HCT116 (cell line): ENCODE data around the gene GNL2. TPM values are rescaled to one million over a fixed set of nuclear protein-coding genes. Genes with fewer than 3 reads are reported as not detected.

Experiments used
- ATAC-seq: fragments of 200-7000 bp; cut with Tn5 transposase; 2 replicates; pipeline ENCODE4 v1.9.1; 2020; ENCODE audit warnings: mild to moderate bottlenecking, moderate library complexity
- BruUV-seq: library from RNA; stranded (reverse); fragments of 400-500 nt; replicated peaks from 2 replicates; lab custom pipeline; 2021; lab: Mats Ljungman, UMichigan
- CTCF ChIA-PET: fragments of 300-600 bp; sonication (Branson Sonifier 250); formaldehyde crosslinking; loops from one replicate; lab custom pipeline; 2021; ENCODE audit warnings: antibody characterized with exemption; lab: Charles Lee
- POLR2A ChIA-PET: fragments of 300-600, 350-600 bp; sonication (Branson Sonifier 250); formaldehyde crosslinking; loops from one replicate; lab custom pipeline; 2021; ENCODE audit warnings: antibody characterized with exemption; lab: Charles Lee
- RAD21 ChIA-PET, 2 experiments: fragments of 300-600 bp; sonication (Branson Sonifier 250); formaldehyde crosslinking; loops; one replicate each; lab custom pipeline; 2023; ENCODE audit warnings: low total read pairs in 2 of 2; ENCODE audit not compliant: uncharacterized antibody in 2 of 2, unreplicated experiment in 2 of 2, low non-redundant PET in 1 of 2; lab: Charles Lee
- DNase-seq: peaks from one replicate; pipeline ENCODE4 v3.0.0-alpha.2; 2010; ENCODE audit warnings: low read depth, low spot score
- H2AFZ ChIP-seq: fragments of 200-600 bp; shearing (Covaris generic), sonication (generic); 2 replicates; pipeline ENCODE4 v1.6.1; 2017; ENCODE audit warnings: low read depth, mixed run types, mixed read lengths, antibody characterized with exemption, low read length; ENCODE audit not compliant: poor library complexity, severe bottlenecking
- H3K27ac ChIP-seq: 2 replicates; pipeline ENCODE4 v1.5.1; 2012; ENCODE audit warnings: low read depth, low read length
- H3K27me3 ChIP-seq: fragments of 200-600 bp; sonication (generic); 2 replicates; pipeline ENCODE4 v1.6.1; 2016; ENCODE audit warnings: mixed run types, low read length, mixed read lengths; ENCODE audit not compliant: insufficient read depth
- H3K36me3 ChIP-seq, 2 experiments: fragments of 200-500 bp in 1 of 2; fragments of 200-600 bp in 1 of 2; sonication (Bioruptor generic) in 1 of 2; sonication (generic) in 1 of 2; 2 replicates each; pipeline versions ENCODE4 v1.5.1 to v1.6.1; 2014 to 2016; ENCODE audit warnings: low read length in 2 of 2, inconsistent platforms in 1 of 2, mixed read lengths in 1 of 2, mixed run types in 1 of 2; ENCODE audit not compliant: insufficient read depth in 2 of 2, control insufficient read depth in 1 of 2
- H3K4me1 ChIP-seq, 2 experiments: fragments of 200-600 bp in 1 of 2; sonication (generic) in 1 of 2; 2 replicates each; pipeline versions ENCODE4 v1.5.1 to v1.6.1; 2012 to 2017; ENCODE audit warnings: low read length in 2 of 2, inconsistent platforms in 1 of 2, mild to moderate bottlenecking in 1 of 2, mixed read lengths in 1 of 2, mixed run types in 1 of 2, moderate library complexity in 1 of 2; ENCODE audit not compliant: insufficient read depth in 2 of 2, control insufficient read depth in 1 of 2
- H3K4me2 ChIP-seq: fragments of 200-600 bp; sonication (generic); 2 replicates; pipeline ENCODE4 v1.6.1; 2017; ENCODE audit warnings: mixed run types, low read length, mixed read lengths
- H3K4me3 ChIP-seq, 2 experiments: fragments of 200-600 bp in 1 of 2; sonication (generic) in 1 of 2; replicated peaks in 1 of 2; 2 replicates each; pipeline ENCODE4 v1.5.1; 2011 to 2016; ENCODE audit warnings: low read length in 2 of 2, control low read depth in 1 of 2, low read depth in 1 of 2, mild to moderate bottlenecking in 1 of 2, mixed read lengths in 1 of 2, mixed run types in 1 of 2
- H3K79me2 ChIP-seq: fragments of 200-600 bp; sonication (generic); 2 replicates; pipeline ENCODE4 v1.6.1; 2017; ENCODE audit warnings: mild to moderate bottlenecking, mixed run types, low read length, moderate library complexity, mixed read lengths; ENCODE audit not compliant: insufficient read depth
- H3K9ac ChIP-seq: fragments of 200-600 bp; sonication (generic); 2 replicates; pipeline ENCODE4 v1.6.1; 2016; ENCODE audit warnings: low read length, mixed read lengths
- H3K9me2 ChIP-seq: fragments of 200-600 bp; sonication (generic), shearing (Covaris generic); 2 replicates; pipeline ENCODE4 v1.6.1; 2017; ENCODE audit warnings: mixed run types, mild to moderate bottlenecking, moderate library complexity; ENCODE audit not compliant: insufficient read depth
- H3K9me3 ChIP-seq, 2 experiments: fragments of 200-500 bp in 1 of 2; fragments of 200-600 bp in 1 of 2; sonication (Bioruptor generic) in 1 of 2; sonication (generic) in 1 of 2; 2 replicates each; pipeline ENCODE4 v1.6.1; 2014 to 2017; ENCODE audit warnings: low read length in 2 of 2, mixed read lengths in 2 of 2, inconsistent platforms in 1 of 2, low read depth in 1 of 2, mild to moderate bottlenecking in 1 of 2, mixed run types in 1 of 2, moderate library complexity in 1 of 2; ENCODE audit not compliant: control insufficient read depth in 1 of 2, insufficient read depth in 1 of 2
- H4K20me1 ChIP-seq: fragments of 200-600 bp; sonication (generic), shearing (Covaris generic); 2 replicates; pipeline ENCODE4 v1.6.1; 2017; ENCODE audit warnings: mixed run types, mild to moderate bottlenecking, moderate library complexity; ENCODE audit not compliant: insufficient read depth
- REST ChIP-seq: IDR thresholded peaks from 2 replicates; pipeline ENCODE4 v1.6.1; 2012; ENCODE audit warnings: low read depth
- ZBTB33 ChIP-seq: IDR thresholded peaks from 2 replicates; pipeline ENCODE4 v1.6.1; 2011; ENCODE audit warnings: mild to moderate bottlenecking, low read length, moderate library complexity; ENCODE audit not compliant: insufficient replicate concordance; ENCODE audit errors: extremely low read depth
- intact Hi-C: fragments of 100-400 bp; cut with micrococcal nuclease; formaldehyde crosslinking; loops from 2 replicates; pipeline ENCODE4 v1.10.0; 2022
- total RNA-seq: library from RNA; stranded (reverse); gene quantifications from one replicate; pipeline ENCODE4 v1.2.1, GENCODE V29; 2021; ENCODE audit not compliant: unreplicated experiment

The GNL2 gene
- total RNA-seq, 1 experiment from 2014 or later: 79.2 TPM

- Histone ChIP-seq H3K27ac (no peak overlapping the region), H3K79me2 (no peaks in the 10 kb centered on the region), H3K27me3 (peaks cover 48% of the 10 kb centered on the region), H3K9me3 (no peaks in the 10 kb centered on the region), H3K9me2 (no peaks in the 10 kb centered on the region), H3K36me3 (no peaks in the 10 kb centered on the region), H3K4me3 (no peak overlapping the region), H3K9ac (no peak overlapping the region), H4K20me1 (no peaks in the 10 kb centered on the region), H3K4me1 (no peaks in the 10 kb centered on the region; a peak in 1 of 4 replicates), H3K4me2 (no peak overlapping the region), H2AFZ (no peak overlapping the region)
- DNase-seq: no peak
- no peak for TF ChIP-seq ZBTB33
- no peak for TF ChIP-seq REST
- ChIA-PET POLR2A (no interaction called here), RAD21 (no interaction called here), CTCF (no interaction called here)
- BruUV-seq: no TSS peak
- intact Hi-C loops: no loop called here
- no peak for ATAC-seq
These were observed 37.6 kb upstream of the GNL2 start for GRCh38 chr1:37633040-37633937.
